GM19351 (cell line): Measurements from ENCODE around the gene TARDBP.
"Not testable (repeated sequence)": the region's sequence is repeated elsewhere in the genome, so short reads cannot be mapped to it uniquely, and the experiment has no call there.

Experiments
- ATAC-seq: cut with Tn5 transposase; IDR thresholded peaks from one replicate; pipeline ENCODE4 v1.9.1; 2021; ENCODE audit warnings: mild to moderate bottlenecking, moderate library complexity; ENCODE audit not compliant: unreplicated experiment

The TARDBP gene

DNA sequence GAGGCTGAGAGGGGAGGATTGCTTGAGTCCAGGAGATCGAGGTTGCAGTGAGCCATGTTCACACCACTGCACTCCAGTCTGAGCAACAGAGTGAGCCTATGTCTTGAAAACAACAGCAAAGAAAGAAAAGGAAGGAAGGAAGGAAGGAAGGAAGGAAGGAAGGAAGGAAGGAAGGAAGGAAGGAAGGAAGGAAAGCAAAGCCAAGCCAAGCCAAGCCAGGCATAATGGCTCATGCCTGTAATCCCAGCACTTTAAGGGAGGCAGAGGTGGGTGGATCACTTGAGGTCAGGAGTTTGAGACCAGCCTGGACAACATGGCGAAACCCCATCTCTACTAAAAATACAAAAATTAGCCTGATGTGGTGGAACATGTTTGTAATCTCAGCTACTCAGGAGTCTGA is 20.4 kb upstream of the TARDBP start:
- not testable (repeated sequence) for ATAC-seq

DNA sequence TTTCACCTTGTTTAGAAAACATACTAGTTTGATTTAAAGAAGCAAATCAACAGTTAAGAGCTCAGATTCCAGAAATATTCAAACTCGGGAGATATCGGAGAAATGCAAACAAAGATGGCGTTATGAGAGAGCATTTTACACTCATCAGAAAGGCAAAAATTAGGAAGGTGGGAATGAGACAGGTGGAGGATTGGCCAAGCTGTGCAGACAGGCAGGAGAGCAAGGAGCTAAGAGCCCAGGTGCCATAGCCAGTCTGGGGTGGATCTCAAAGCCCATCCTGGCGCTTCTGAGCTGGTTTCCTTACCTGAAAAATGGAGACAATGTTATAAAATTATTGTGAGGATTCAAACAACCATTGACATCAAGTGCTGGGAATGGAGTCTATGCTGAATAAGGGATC is 19.6 kb upstream of the TARDBP start:
- no peak for ATAC-seq

DNA sequence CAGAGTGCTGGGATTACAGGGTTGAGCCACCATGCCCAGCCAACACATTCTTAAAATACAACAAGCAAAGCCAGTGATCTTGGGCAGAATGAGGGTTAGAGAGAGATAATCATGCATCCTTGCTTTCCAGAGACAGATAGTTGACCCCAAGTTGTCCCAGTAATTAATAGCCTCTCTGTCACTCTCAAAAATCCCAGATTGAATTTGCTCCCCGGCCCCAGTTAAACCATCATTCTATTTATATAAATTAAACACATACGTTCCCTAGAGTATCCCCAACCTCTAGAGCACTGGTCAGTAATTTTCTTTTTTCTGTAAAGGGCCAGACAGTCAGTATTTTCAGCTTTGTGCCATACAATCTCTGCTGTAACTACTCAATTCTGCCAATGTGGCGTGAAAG is 16.4 kb upstream of the TARDBP start:
- ATAC-seq: no peak

DNA sequence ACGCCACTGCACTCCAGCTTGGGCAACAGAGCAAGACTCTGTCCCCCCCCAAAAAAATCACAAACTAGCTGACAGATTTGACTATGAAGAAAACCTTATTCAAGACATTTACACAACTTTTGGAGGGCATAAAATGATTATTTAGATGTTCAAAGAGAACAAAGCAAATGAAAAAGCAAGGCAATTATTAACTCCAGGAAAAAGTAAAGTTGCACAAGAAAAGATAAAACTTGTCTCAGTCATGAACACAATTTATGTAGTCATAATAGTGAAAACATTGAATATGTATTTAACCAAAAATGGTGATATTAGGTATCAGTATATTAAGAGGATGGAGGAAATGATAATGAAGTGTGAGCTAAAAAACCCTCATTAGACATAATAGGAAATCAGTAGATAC is 11.9 kb upstream of the TARDBP start:
- no peak for ATAC-seq

DNA sequence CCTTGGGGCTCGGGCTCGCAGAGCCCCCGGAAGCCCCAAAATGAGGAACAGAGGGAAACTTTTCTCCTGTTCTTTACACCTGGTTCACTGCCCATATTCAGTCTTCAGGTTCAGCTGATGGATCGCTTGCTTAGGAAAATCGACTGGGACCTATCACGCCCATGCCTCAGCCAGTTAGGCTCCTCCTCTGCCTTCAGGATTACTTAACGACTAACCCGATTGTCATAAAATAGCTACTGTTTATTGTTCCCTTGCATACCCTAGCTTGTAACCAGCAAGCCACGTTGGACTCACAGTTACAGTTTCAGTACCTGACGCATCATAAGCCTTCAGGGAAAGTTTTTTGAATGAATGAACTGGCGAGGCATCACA is 692 bp downstream of the TARDBP start:
- ATAC-seq: no peak

DNA sequence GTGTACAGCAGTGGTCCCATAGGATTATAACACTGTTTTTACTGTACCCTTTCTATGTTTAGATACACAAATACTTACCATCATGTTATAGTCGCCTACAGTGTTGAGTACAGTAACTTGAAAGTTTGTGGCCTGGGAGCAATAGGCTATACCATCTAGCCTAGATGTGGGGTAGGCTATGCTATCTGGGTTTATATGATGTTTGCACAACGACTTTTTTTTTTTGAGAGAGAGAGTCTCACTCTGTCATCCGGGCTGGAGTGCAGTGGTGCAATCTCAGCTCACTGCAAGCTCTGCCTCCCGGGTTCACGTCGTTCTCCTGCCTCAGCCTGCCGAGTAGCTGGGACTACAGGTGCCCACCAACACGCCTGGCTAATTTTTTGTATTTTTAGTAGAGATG is 6.9 kb downstream of the TARDBP start:
- ATAC-seq: not testable (repeated sequence)

DNA sequence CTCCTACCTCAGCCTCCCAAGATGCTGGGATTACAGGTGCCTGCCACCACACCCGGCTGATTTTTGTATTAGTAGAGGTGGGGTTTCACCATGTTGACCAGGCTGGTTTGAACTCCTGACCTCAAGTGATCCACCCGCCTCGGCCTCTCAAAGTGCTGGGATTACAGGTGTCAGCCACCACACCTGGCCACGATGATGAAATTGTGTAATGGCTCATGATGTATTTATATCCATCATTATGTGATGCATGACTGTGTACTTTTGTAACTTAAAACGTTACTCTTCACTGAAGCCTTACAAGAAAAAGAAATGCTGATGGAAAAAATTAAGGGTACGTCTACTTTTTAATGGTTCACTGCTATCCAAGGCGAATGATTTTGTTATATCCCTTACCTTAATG is 7.5 kb downstream of the TARDBP start:
- no peak for ATAC-seq

DNA sequence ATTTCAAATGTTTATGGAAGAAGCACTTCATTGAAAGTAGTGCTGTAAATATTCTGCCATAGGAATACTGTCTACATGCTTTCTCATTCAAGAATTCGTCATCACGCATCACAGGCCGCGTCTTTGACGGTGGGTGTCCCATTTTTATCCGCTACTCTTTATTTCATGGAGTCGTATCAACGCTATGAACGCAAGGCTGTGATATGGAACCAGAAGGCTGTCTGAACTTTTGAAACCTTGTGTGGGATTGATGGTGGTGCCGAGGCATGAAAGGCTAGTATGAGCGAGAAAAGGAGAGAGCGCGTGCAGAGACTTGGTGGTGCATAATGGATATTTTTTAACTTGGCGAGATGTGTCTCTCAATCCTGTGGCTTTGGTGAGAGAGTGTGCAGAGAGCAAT is 10.7 kb downstream of the TARDBP start:
- ATAC-seq: no peak

DNA sequence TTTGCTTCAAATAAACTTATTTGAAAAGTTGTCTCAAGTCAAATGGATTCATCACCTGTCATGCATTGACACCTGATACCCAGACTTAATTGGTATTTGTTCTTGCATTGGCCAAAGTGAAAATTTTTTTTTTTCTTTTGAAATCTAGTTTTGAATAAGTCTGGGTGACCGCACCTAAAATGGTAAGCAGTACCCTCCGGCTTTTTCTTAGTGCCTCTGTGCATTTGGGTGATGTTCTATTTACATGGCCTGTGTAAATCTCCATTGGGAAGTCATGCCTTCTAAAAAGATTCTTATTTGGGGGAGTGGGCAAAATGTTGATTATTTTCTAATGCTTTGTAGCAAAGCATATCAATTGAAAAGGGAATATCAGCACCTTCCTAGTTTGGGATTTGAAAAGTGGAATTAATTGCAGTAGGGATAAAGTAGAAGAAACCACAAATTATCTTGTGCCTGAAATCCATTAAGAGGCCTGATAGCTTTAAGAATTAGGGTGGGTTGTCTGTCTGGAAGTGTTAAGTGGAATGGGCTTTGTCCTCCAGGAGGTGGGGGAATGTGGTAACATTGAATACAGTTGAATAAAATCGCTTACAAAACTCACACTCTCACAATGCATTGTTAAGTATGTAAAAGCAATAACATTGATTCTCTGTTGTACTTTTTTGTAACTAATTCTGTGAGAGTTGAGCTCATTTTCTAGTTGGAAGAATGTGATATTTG is 11.9 kb downstream of the TARDBP start:
- ATAC-seq: no peak

DNA sequence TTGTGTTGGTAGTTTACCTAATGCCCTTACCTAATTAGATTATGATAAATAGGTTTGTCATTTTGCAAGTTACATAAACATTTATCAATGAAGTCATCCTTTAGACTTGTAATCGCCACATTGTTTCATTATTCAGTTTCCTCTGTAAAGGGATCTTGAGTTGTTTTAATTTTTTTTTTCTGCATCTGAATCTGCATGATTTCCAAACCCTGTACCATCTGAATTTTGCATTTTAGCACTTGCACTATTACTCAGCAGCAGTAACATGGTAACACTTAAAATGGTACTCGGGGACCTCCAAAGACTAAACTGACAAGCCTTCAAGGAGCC is 12.4 kb downstream of the TARDBP start:
- no peak for ATAC-seq

DNA sequence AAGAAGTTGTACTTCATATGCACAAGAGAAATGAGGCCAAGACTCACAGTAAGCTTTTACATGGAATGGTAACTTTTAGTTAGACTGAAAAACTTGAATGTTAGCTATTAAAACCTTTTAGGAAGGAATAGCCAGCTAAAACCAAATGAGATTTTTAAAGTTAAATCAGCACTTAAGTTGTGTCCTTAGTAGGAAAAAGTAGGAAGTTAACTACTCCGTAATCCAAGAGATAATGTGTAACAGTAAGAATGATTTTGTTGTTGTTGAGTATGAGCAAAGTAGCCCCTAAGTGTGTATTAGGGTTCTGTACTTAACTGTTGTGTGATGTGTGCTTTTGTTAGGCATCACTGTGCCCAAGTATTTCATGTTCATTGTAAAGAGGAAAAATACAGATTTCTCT is 13.2 kb downstream of the TARDBP start:
- no peak for ATAC-seq

DNA sequence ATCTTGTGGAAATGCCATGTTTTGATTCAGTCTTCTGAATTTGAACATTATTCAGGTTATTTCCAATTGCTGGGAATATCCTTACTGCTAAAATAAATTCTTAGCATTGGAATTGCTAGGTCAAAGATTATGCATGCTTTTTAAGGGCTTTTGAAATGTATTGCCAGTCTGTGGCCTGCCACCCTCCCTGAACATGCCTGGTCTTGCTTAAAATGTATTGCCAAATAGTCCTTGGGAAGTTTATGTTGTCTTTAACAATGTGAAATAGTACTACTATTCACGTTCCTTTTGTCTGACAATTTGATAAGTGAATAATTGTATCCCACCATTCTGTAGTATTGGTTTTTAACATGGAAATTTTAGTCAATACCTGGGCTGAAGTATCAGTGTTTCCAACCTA is 13.6 kb downstream of the TARDBP start:
- ATAC-seq: no peak

DNA sequence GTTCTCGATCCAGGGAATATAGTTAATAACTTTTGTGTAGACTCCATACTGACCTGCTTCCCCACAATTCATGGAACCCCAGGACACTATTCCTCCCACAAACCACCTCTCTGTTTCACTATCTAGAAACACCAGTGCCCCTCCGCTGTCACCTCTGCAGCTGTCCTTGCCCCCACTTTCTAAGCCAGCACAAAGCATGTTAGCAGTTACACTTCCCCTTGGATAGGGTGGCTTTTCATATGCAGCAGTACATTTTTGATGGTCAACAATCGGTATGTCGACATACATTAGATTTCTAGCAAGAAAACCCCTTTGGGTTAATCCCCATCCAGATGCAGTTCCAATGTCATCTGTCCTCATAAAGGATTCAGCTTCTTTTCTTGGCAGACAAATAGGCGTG is 14.4 kb downstream of the TARDBP start:
- ATAC-seq: no peak

DNA sequence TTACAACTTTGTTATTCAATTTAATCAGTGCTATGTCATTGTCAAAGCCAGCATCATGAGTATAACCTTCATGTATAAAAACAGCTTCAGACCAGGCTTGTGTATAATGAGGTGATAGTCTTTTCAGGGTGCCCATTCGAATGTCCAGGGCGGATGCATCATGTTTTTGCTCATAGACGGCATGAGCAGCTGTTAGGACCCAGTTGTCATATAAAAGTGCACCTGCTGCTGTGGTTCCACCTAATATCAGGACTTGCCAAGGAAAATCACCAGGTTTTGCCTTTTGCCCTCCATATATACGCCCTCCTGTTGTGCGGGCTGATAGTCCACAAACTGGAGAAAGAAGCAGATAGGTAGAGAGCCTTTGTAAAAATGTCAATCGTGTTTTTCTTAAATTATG is 14.9 kb downstream of the TARDBP start:
- no peak for ATAC-seq

DNA sequence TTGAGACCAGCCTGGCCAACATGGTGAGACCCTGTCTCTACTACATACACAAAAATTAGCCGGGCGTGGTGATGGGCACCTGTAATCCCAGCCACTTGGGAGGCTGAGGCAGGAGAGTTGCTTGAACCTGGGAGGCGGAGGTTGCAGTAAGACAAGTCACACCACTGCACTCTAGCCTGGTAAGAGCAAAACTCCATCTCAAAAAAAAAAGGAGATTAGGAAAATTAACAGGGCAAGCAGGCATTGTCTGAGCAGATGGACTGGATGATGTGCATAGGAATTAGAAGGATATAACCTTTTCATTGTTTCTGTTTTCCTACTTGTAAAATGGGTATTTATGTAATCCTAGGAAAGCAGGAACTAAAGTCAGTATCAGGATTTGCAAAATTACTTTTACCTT is 15.6 kb downstream of the TARDBP start:
- ATAC-seq: no peak

DNA sequence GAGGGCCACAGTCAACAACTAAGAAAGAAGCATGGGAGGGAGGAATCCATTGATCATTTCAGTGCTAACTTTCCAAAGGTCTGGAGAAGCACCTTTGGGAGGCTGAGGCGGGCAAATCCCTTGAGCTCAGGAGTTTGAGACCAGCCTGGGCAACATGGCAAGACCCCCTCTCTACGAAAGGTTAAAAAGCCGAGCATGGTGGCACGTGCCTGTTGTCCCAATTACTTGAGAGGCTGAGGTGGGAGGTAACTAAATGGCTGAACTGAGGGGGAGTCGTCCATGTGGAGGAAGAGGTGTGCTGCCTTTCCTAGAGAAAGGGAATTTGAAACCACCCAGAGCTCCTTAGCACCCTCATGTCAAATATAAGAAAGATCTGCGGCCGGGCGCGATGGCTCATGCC is 18.4 kb downstream of the TARDBP start:
- ATAC-seq: no peak

DNA sequence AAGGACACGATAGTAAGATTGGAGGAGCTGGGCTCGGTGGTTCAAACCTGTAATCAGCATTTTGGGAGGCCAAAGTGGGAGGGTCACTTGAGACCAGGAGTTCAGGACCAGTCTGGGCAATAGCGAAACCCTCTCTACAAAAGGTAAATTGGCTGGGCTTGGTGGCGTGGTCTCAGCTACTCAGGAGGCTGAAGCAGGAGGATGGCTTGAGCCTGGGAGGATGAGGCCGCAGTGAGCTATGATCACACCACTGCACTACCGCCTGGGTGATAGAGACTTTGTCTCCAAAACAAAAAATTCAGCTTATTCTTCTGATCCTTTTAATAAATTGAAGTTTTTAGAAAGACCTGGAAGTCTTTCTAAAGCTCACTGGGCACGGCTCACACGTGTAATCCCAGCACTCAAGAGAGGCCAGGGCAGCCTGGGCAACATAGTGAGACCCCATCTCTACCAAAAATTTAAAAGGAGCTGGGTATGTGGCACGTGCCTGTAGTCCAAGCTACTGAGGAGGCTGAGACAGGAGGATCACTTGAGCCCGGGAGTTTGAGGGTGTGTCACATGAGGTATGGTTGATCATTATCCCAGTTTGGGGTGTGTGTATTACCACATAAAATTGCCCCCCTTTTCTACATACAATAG is 19.3 kb downstream of the TARDBP start:
- ATAC-seq: no peak

DNA sequence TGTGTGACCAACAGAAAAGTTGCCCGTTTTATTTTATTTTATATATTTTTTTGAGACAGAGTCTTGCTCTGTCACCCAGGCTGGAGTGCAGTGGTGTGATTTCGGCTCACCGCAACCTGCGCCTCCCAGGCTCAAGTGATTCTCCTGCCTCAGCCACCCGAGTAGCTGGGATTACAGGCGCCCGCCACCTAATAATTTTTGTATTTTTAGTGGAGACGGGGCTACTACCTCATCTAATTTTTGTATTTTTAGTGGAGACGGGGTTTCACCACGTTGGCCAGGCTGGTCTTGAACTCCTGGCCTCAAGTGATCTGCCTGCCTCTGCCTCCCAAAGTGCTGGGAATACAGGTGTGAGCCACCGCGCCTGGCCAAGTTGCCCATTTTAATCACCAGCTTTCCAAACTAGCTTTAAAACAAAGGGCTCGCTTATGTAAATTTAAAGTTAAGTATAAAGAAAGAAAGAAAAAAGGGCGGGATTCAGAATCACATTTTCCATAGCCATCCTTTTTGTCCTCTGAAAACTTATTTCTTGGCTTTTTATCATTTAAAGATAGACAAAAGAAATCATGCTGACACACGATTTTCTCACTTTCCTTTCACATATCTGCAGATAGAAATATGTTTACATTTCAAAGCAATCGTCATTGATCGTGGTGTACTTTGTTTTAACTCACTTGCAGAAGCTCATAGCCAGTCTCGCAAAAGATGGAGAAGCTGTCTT is 24.7 kb downstream of the TARDBP start:
- not testable (repeated sequence) for ATAC-seq

DNA sequence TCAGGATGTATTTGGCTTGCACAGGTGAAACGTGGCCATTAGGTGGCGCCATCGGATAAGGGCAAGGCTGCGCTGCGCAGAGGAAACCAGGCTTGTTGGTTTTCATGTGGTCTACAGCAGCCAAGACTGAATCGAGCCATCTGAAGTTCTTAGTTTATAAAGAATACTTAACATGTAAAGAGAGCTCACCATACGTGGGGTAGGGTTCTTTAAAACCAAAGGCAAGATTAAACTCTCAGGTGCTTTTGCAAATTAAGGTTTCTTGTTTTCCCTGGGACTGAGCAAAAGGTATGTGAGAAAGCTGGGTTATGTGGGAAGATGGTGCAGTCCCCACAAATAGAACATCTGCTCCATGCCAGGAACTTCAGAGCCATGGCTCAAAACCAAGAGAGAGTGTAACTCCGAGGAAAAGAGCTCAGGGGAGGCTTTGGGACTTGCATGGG is 25.3 kb downstream of the TARDBP start:
- ATAC-seq: peak; percentile 48

DNA sequence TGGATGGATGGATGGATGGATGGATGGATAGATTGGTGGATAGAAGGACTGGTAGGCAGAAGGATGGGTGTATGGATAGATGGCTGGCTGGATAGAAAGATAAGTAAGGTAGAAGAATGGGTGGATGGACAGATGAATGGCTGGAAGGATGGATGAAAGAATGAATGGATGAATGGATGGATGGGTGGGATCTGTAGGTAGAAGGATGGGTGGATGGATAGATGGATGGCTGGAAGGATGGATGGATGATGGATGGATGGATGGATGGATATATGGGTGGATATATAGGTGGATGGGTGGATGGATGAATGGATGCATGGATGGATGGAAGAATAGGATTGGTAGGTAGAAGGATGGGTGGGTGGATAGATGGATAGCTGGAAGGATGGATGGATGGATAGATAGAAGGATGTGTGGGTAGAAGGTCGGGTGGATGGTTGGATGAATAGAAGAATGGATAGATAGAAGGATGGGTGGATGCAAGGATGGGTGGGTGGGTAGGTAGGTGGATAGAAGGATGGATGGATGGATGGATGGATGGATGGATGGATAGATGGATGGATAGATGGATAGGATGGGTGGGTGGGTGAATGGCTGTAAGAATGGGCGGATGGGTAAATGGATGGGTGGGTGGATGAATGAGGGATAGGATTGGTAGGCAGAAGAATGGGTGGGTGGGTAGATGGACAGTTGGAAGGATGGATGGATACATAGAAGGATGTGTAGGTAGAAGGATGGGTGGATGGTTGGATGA is 27.1 kb downstream of the TARDBP start:
- no peak for ATAC-seq

DNA sequence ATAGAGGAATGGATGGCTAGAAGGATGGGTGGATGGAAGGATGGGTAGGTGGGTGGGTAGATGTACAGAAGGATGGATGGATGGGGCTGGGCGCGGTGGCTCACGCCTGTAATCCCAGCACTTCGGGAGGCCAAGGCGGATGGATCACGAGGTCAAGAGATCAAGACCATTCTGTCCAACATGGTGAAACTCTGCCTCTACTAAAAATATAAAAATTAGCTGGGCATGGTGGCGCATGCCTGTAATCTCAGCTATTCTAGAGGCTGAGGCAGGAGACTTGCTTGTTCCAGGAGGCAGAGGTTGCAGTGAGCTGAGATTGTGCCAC is 27.6 kb downstream of the TARDBP start:
- ATAC-seq: not testable (repeated sequence)

DNA sequence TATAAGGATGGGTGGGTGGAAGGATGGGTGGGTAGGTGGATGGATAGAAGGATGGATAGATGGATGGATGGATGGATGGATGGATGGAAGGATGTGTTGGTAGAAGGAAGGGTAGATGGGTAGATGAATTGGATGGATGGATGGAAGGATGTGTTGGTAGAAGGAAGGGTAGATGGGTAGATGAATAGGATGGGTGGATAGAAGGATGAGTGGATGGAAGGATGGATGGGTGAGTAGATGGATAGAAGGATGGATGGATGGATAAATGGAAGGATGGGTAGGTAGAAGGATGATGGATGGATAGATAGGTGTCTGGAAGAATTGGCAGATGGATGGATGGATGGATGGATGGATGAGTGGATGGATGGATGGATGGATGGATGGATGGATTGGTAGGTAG is 28.6 kb downstream of the TARDBP start:
- ATAC-seq: no peak
